ENCODE measurements around the gene SLC29A2. TPM values are rescaled to one million over a fixed set of nuclear protein-coding genes. Genes with fewer than 3 reads are reported as not detected.

The SLC29A2 gene
- total RNA-seq, 1 experiment from 2014 or later = 30.3 TPM

GRCh38 chr11:66373265-66373664, 1.7 kb upstream of the SLC29A2 start:
- H3K36me3 Mint-ChIP-seq (ENCODE audit: insufficient read depth, unreplicated experiment) = peaks cover 27% of the 10 kb centered on the region
- H3K4me1 Mint-ChIP-seq (ENCODE audit: low read depth, unreplicated experiment) = peaks cover 9% of the 10 kb centered on the region
- intact Hi-C loops (cut with micrococcal nuclease; ENCODE audit: unreplicated experiment) = no loop called here
- Histone ChIP-seq H3K4me1 (peaks cover 15% of the 10 kb centered on the region), H3K9me3 (no peaks in the 10 kb centered on the region), H3K4me3 (ENCODE audit: low read depth, low read length) (no peak overlapping the region), H3K27me3 (replicated peaks; ENCODE audit: control insufficient read depth, insufficient read depth, low read length) (no peaks in the 10 kb centered on the region), H3K36me3 (ENCODE audit: control insufficient read depth, insufficient read depth, low read length) (peaks cover 3% of the 10 kb centered on the region; the same call in 1 of the 2 replicates)
- H3K27ac Mint-ChIP-seq (ENCODE audit: unreplicated experiment) = no peak overlapping the region
- no peaks in the 10 kb centered on the region for H3K27me3 Mint-ChIP-seq (ENCODE audit: insufficient read depth, unreplicated experiment)
- CTCF ChIA-PET = interaction anchor here (1.1 kb wide), 1 partner anchor 13 kb away, joined by 3 read pairs; no protein-coding TSS in a partner anchor
- DNase-seq = no peak
- no peak for TF ChIP-seq CTCF (IDR thresholded peaks at IDR 0.05; ENCODE audit: insufficient read depth in 1 of 2, low read depth in 1 of 2, low read length in 1 of 2, severe bottlenecking in 1 of 2, unreplicated experiment in 1 of 2)
- no peaks in the 10 kb centered on the region for H3K9me3 Mint-ChIP-seq (ENCODE audit: unreplicated experiment)
- POLR2A ChIA-PET = no interaction called here
- peak overlapping the region; percentile 69 for H3K4me3 Mint-ChIP-seq (ENCODE audit: unreplicated experiment)
- no TSS peak for BruUV-seq (replicated peaks)

GRCh38 chr11:66369073-66369894, 2.3 kb downstream of the SLC29A2 start:
- Mint-ChIP-seq H3K27ac (ENCODE audit: unreplicated experiment) (peak overlapping the region; percentile 54), H3K4me1 (ENCODE audit: low read depth, unreplicated experiment) (peaks cover 9% of the 10 kb centered on the region), H3K27me3 (ENCODE audit: insufficient read depth, unreplicated experiment) (no peaks in the 10 kb centered on the region), H3K36me3 (ENCODE audit: insufficient read depth, unreplicated experiment) (peaks cover 67% of the 10 kb centered on the region), H3K9me3 (ENCODE audit: unreplicated experiment) (no peaks in the 10 kb centered on the region), H3K4me3 (ENCODE audit: unreplicated experiment) (peak overlapping the region; percentile 69)
- no TSS peak for BruUV-seq (replicated peaks)
- DNase-seq = no peak
- ChIA-PET POLR2A (no interaction called here), CTCF (interaction anchor here (1.4 kb wide), 1 partner anchor 57 kb away, joined by 6 read pairs; no protein-coding TSS in a partner anchor)
- Histone ChIP-seq H3K27me3 (replicated peaks; ENCODE audit: control insufficient read depth, insufficient read depth, low read length) (no peaks in the 10 kb centered on the region), H3K9me3 (no peaks in the 10 kb centered on the region), H3K4me1 (peaks cover 15% of the 10 kb centered on the region), H3K36me3 (ENCODE audit: control insufficient read depth, insufficient read depth, low read length) (peaks cover 3% of the 10 kb centered on the region; the same call in 1 of the 2 replicates), H3K4me3 (ENCODE audit: low read depth, low read length) (no peak overlapping the region; the same call in 1 of the 2 replicates)
- no peak for TF ChIP-seq CTCF (IDR thresholded peaks at IDR 0.05; ENCODE audit: insufficient read depth in 1 of 2, low read depth in 1 of 2, low read length in 1 of 2, severe bottlenecking in 1 of 2, unreplicated experiment in 1 of 2)
- intact Hi-C loops (cut with micrococcal nuclease; ENCODE audit: unreplicated experiment) = no loop called here

GRCh38 chr11:66368484-66368883, 3.1 kb downstream of the SLC29A2 start:
- no peak for TF ChIP-seq CTCF (IDR thresholded peaks at IDR 0.05; ENCODE audit: insufficient read depth in 1 of 2, low read depth in 1 of 2, low read length in 1 of 2, severe bottlenecking in 1 of 2, unreplicated experiment in 1 of 2)
- Histone ChIP-seq H3K9me3 (no peaks in the 10 kb centered on the region), H3K27me3 (replicated peaks; ENCODE audit: control insufficient read depth, insufficient read depth, low read length) (no peaks in the 10 kb centered on the region), H3K4me3 (ENCODE audit: low read depth, low read length) (no peak overlapping the region), H3K4me1 (peaks cover 15% of the 10 kb centered on the region), H3K36me3 (ENCODE audit: control insufficient read depth, insufficient read depth, low read length) (peaks cover 3% of the 10 kb centered on the region; the same call in 1 of the 2 replicates)
- DNase-seq = no peak
- intact Hi-C loops (cut with micrococcal nuclease; ENCODE audit: unreplicated experiment) = no loop called here
- ChIA-PET POLR2A (no interaction called here), CTCF (no interaction called here)
- H3K4me1 Mint-ChIP-seq (ENCODE audit: low read depth, unreplicated experiment) = peaks cover 9% of the 10 kb centered on the region
- peak overlapping the region; percentile 69 for H3K4me3 Mint-ChIP-seq (ENCODE audit: unreplicated experiment)
- H3K9me3 Mint-ChIP-seq (ENCODE audit: unreplicated experiment) = no peaks in the 10 kb centered on the region
- peaks cover 75% of the 10 kb centered on the region for H3K36me3 Mint-ChIP-seq (ENCODE audit: insufficient read depth, unreplicated experiment)
- H3K27me3 Mint-ChIP-seq (ENCODE audit: insufficient read depth, unreplicated experiment) = no peaks in the 10 kb centered on the region
- BruUV-seq (replicated peaks) = no TSS peak
- H3K27ac Mint-ChIP-seq (ENCODE audit: unreplicated experiment) = no peak overlapping the region

All from Caco-2 (cell line).